CD4-positive, alpha-beta T cell treated with Interleukin-17A for 4 hours (primary cell): ENCODE measurements around the gene PTPN1.
A peak's percentile ranks its signal among the peaks of the same experiment; 100 is the strongest.
"Not testable (repeated sequence)": the region's sequence is repeated elsewhere in the genome, so short reads cannot be mapped to it uniquely, and the experiment has no call there.

Experiments used
- DNase-seq: peaks from one replicate; pipeline ENCODE4 v3.0.0-alpha.2; 2020; ENCODE audit warnings: mixed read lengths

The PTPN1 gene

GRCh38 chr20:50620459-50620858 lies 110.3 kb downstream of the PTPN1 start:
- not testable (repeated sequence) for DNase-seq

GRCh38 chr20:50621068-50621665 lies 111.0 kb downstream of the PTPN1 start:
- no peak for DNase-seq

- no peak for DNase-seq
Measured at GRCh38 chr20:50624351-50625016, 114.3 kb downstream of the PTPN1 start.

- peak; percentile 12 for DNase-seq
Measured at GRCh38 chr20:50625986-50626677, 115.9 kb downstream of the PTPN1 start.

- DNase-seq, result no peak
Measured at GRCh38 chr20:50627747-50628146, 117.6 kb downstream of the PTPN1 start.

GRCh38 chr20:50628332-50628731 lies 118.1 kb downstream of the PTPN1 start:
- DNase-seq, result no peak

GRCh38 chr20:50628853-50629669 lies 118.9 kb downstream of the PTPN1 start:
- DNase-seq, result no peak

GRCh38 chr20:50629670-50630045 lies 119.5 kb downstream of the PTPN1 start:
- no peak for DNase-seq

GRCh38 chr20:50630578-50631263 lies 120.5 kb downstream of the PTPN1 start:
- DNase-seq, result no peak

- DNase-seq, result no peak
Measured at GRCh38 chr20:50632236-50632635, 122.1 kb downstream of the PTPN1 start.

GRCh38 chr20:50632701-50633100 lies 122.5 kb downstream of the PTPN1 start:
- no peak for DNase-seq

GRCh38 chr20:50633361-50633760 lies 123.2 kb downstream of the PTPN1 start:
- no peak for DNase-seq

GRCh38 chr20:50634191-50634590 lies 124.0 kb downstream of the PTPN1 start:
- DNase-seq, result no peak
